ENCODE data around the gene GNRH2. TPM values are rescaled to one million over a fixed set of nuclear protein-coding genes. Genes with fewer than 3 reads are reported as not detected.

Gene GNRH2
- total and polyA plus RNA-seq, 2 donors (not counting 1 experiment from before 2014, with no cell fraction given): 2.5 TPM; not detected in 1

DNA sequence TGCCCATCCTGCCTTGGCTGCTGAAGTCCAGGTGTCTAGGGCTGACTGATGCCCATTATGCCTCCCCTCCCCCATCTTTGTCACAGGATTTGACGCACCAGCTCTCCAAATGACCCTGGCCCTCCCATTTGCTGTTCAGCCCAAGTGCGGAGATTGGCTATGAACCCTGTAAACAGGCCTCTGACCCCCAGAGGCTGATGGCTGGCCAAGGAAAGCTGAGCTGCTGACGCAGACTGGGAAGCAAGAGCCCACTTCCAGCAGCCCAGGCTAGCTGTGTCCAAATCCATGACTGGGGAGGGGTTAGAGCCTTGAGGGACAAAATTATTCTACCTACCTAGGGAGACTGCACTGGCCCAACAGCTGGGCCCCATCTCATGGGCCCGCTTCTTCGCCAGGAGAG lies 797 bp upstream of the GNRH2 start:
- 100% methylated on average over 5 of the region's 5 CpGs for WGBS (ENCODE audit: insufficient coverage)
- Histone ChIP-seq H3K79me2 (ENCODE audit: control insufficient read depth, insufficient read depth, low read length) (peaks cover 11% of the 10 kb centered on the region), H3K4me1 (ENCODE audit: control insufficient read depth in 2 of 2, insufficient read depth in 2 of 2, low read length in 2 of 2) (peaks cover 11 to 17% of the 10 kb centered on the region in 2 donors), H3K4me3 (ENCODE audit: control extremely low read depth in 1 of 5, extremely low read depth in 1 of 5, insufficient read depth in 1 of 5, low read depth in 2 of 5, low read length in 4 of 5) (no peak overlapping the region), H2AFZ (ENCODE audit: insufficient read depth, low read depth, low read length, poor library complexity, severe bottlenecking) (no peak overlapping the region), H3K9me3 (ENCODE audit: control extremely low read depth in 1 of 3, control insufficient read depth in 2 of 3, insufficient read depth in 1 of 3, low read length in 2 of 3) (no peaks in the 10 kb centered on the region), H3K4me2 (replicated peaks; ENCODE audit: low read depth, low read length, poor library complexity, severe bottlenecking) (no peak overlapping the region), H3K27me3 (replicated peaks in 1 of 4; ENCODE audit: control extremely low read depth in 1 of 4, control insufficient read depth in 3 of 4, insufficient read depth in 4 of 4, low read length in 3 of 4) (no peaks in the 10 kb centered on the region), H3K9ac (ENCODE audit: low read length) (no peak overlapping the region), H4K20me1 (ENCODE audit: control insufficient read depth, insufficient read depth, low read length, poor library complexity, severe bottlenecking) (peaks cover 15% of the 10 kb centered on the region), H3K36me3 (replicated peaks in 1 of 2; ENCODE audit: control extremely low read depth in 1 of 2, control insufficient read depth in 1 of 2, extremely low read depth in 1 of 2, insufficient read depth in 2 of 2, low read length in 1 of 2) (peaks cover 0 to 24% of the 10 kb centered on the region in 2 experiments), H3K27ac (ENCODE audit: low read length in 2 of 2) (no peak overlapping the region)
- no peak for DNase-seq
- Mint-ChIP-seq H3K27ac (no peak overlapping the region), H3K4me3 (no peak overlapping the region), H3K27me3 (no peaks in the 10 kb centered on the region), H3K9me3 (ENCODE audit: insufficient read depth) (no peaks in the 10 kb centered on the region), H3K4me1 (peaks cover 13% of the 10 kb centered on the region)
- ATAC-seq (ENCODE audit: low read depth): no peak
- intact Hi-C loops (cut with micrococcal nuclease): loop anchor here (10.0 kb wide), 2 partner anchors 168 to 432 kb away; partner anchors contain the start of genes ATRN and PTPRA
- POLR2A ChIA-PET: no interaction called here
- CTCF ChIA-PET: interaction anchor here (1.1 to 1.9 kb wide), 2 partner anchors 10 to 73 kb away, joined by 5 to 6 read pairs; no protein-coding TSS in a partner anchor
- TF ChIP-seq, protein P1, sequence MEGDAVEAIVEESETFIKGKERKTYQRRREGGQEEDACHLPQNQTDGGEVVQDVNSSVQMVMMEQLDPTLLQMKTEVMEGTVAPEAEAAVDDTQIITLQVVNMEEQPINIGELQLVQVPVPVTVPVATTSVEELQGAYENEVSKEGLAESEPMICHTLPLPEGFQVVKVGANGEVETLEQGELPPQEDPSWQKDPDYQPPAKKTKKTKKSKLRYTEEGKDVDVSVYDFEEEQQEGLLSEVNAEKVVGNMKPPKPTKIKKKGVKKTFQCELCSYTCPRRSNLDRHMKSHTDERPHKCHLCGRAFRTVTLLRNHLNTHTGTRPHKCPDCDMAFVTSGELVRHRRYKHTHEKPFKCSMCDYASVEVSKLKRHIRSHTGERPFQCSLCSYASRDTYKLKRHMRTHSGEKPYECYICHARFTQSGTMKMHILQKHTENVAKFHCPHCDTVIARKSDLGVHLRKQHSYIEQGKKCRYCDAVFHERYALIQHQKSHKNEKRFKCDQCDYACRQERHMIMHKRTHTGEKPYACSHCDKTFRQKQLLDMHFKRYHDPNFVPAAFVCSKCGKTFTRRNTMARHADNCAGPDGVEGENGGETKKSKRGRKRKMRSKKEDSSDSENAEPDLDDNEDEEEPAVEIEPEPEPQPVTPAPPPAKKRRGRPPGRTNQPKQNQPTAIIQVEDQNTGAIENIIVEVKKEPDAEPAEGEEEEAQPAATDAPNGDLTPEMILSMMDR (IDR thresholded peaks at IDR 0.05): no peak
- no peak for TF ChIP-seq EZH2 (IDR thresholded peaks at IDR 0.05; ENCODE audit: borderline replicate concordance, insufficient read depth, low read depth, low read length, poor library complexity, severe bottlenecking)

DNA sequence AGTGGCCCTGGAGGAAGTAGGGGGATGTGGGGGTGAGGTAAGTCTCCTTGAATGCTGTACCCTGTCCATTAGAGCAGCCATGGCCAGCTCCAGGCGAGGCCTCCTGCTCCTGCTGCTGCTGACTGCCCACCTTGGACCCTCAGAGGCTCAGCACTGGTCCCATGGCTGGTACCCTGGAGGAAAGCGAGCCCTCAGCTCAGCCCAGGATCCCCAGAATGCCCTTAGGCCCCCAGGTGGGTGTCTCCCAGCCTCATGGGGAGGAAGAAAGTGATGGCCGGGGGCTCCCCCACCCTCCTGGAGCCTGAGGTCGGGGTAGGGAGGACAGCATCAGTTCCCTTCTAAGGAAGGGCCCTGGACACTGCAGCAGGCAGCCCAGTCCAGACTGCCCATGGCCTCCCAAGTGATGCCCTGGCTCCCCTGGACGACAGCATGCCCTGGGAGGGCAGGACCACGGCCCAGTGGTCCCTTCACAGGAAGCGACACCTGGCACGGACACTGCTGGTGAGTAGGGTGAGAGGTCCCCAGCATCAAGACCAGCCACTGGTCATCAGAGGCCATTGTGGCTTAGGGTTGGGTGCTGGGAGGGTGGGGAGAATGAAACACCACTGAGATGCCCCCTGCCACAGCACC lies 1.0 kb downstream of the GNRH2 start:
- H3K4me1 Mint-ChIP-seq: peaks cover 15% of the 10 kb centered on the region
- Histone ChIP-seq H2AFZ (ENCODE audit: insufficient read depth, low read depth, low read length, poor library complexity, severe bottlenecking) (no peak overlapping the region), H3K27ac (ENCODE audit: low read length in 2 of 2) (no peak overlapping the region), H3K36me3 (replicated peaks in 1 of 2; ENCODE audit: control extremely low read depth in 1 of 2, control insufficient read depth in 1 of 2, extremely low read depth in 1 of 2, insufficient read depth in 2 of 2, low read length in 1 of 2) (peaks cover 0 to 23% of the 10 kb centered on the region in 2 experiments), H3K4me2 (replicated peaks; ENCODE audit: low read depth, low read length, poor library complexity, severe bottlenecking) (no peak overlapping the region), H3K9me3 (ENCODE audit: control extremely low read depth in 1 of 3, control insufficient read depth in 2 of 3, insufficient read depth in 1 of 3, low read length in 2 of 3) (no peaks in the 10 kb centered on the region), H3K27me3 (replicated peaks in 1 of 4; ENCODE audit: control extremely low read depth in 1 of 4, control insufficient read depth in 3 of 4, insufficient read depth in 4 of 4, low read length in 3 of 4) (no peaks in the 10 kb centered on the region), H3K79me2 (ENCODE audit: control insufficient read depth, insufficient read depth, low read length) (peaks cover 13% of the 10 kb centered on the region), H4K20me1 (ENCODE audit: control insufficient read depth, insufficient read depth, low read length, poor library complexity, severe bottlenecking) (peaks cover 20% of the 10 kb centered on the region), H3K9ac (ENCODE audit: low read length) (no peak overlapping the region), H3K4me1 (ENCODE audit: control insufficient read depth in 2 of 2, insufficient read depth in 2 of 2, low read length in 2 of 2) (peaks cover 11 to 17% of the 10 kb centered on the region in 2 donors), H3K4me3 (ENCODE audit: control extremely low read depth in 1 of 5, extremely low read depth in 1 of 5, insufficient read depth in 1 of 5, low read depth in 2 of 5, low read length in 4 of 5) (no peak overlapping the region)
- ATAC-seq (ENCODE audit: low read depth): no peak
- intact Hi-C loops (cut with micrococcal nuclease): loop anchor here (2.0 to 10.0 kb wide), 3 partner anchors 170 to 430 kb away; partner anchors contain the start of genes ATRN, NOP56 and PTPRA
- WGBS (ENCODE audit: insufficient coverage): 98% methylated on average over 5 of the region's 8 CpGs
- TF ChIP-seq, protein P1 (IDR thresholded peaks at IDR 0.05): no peak
- no peak for TF ChIP-seq EZH2 (IDR thresholded peaks at IDR 0.05; ENCODE audit: borderline replicate concordance, insufficient read depth, low read depth, low read length, poor library complexity, severe bottlenecking)
- peak overlapping the region; percentile 97 for H3K27ac Mint-ChIP-seq
- DNase-seq: no peak
- H3K27me3 Mint-ChIP-seq: no peaks in the 10 kb centered on the region
- H3K4me3 Mint-ChIP-seq: peak overlapping the region; percentile 95
- ChIA-PET POLR2A (interaction anchor here (1.4 kb wide), 2 partner anchors 204 to 392 kb away, joined by 3 to 4 read pairs; partner anchors contain the start of genes NOP56, PCED1A and VPS16), CTCF (no interaction called here)
- no peaks in the 10 kb centered on the region for H3K9me3 Mint-ChIP-seq (ENCODE audit: insufficient read depth)
